Measurements from ENCODE around the gene TNFAIP8L1.

The TNFAIP8L1 gene

GRCh38 chr19:4633140-4633967 is 6.0 kb upstream of the TNFAIP8L1 start:
- H3K4me3 ChIP-seq (ENCODE audit: low read depth, low read length) = no peak overlapping the region
- peak overlapping the region; percentile 68 for H3K27ac ChIP-seq
- no peaks in the 10 kb centered on the region for H3K36me3 ChIP-seq (replicated peaks)
- in situ Hi-C loops (cut with HindIII; ENCODE audit: low pct_ligation_motif_present, low sequenced_read_pairs) = no loop called here
- TF ChIP-seq, protein P1, sequence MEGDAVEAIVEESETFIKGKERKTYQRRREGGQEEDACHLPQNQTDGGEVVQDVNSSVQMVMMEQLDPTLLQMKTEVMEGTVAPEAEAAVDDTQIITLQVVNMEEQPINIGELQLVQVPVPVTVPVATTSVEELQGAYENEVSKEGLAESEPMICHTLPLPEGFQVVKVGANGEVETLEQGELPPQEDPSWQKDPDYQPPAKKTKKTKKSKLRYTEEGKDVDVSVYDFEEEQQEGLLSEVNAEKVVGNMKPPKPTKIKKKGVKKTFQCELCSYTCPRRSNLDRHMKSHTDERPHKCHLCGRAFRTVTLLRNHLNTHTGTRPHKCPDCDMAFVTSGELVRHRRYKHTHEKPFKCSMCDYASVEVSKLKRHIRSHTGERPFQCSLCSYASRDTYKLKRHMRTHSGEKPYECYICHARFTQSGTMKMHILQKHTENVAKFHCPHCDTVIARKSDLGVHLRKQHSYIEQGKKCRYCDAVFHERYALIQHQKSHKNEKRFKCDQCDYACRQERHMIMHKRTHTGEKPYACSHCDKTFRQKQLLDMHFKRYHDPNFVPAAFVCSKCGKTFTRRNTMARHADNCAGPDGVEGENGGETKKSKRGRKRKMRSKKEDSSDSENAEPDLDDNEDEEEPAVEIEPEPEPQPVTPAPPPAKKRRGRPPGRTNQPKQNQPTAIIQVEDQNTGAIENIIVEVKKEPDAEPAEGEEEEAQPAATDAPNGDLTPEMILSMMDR (IDR thresholded peaks at IDR 0.05; ENCODE audit: low read depth, low read length, missing control alignments) = peak; percentile 95
- DNase-seq = peak; percentile 82
- H3K27me3 ChIP-seq (replicated peaks) = no peaks in the 10 kb centered on the region

DNA sequence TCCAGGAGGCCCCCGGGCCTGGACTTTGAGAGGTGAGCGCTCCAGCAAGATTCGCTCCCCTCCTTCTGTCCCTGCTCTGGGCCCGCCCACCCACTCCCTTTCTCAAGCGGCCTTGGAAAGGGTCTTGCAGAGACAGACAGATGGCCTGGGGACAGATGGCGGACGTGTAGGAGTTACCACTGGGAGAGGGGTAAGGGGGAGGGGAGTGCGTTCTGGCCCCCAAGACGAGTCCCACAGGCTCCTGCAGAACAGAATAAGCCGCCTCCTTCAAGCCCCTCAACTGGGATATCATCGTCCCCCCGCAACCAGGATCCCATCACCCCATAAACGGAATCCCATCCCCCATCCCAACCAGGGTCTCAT is 3.6 kb upstream of the TNFAIP8L1 start:
- no peaks in the 10 kb centered on the region for H3K36me3 ChIP-seq (replicated peaks)
- TF ChIP-seq, protein P1 (IDR thresholded peaks at IDR 0.05; ENCODE audit: low read depth, low read length, missing control alignments) = no peak
- H3K27ac ChIP-seq = no peak overlapping the region
- no peaks in the 10 kb centered on the region for H3K27me3 ChIP-seq (replicated peaks)
- in situ Hi-C loops (cut with HindIII; ENCODE audit: low pct_ligation_motif_present, low sequenced_read_pairs) = no loop called here
- DNase-seq = no peak
- peak overlapping the region; percentile 52 for H3K4me3 ChIP-seq (ENCODE audit: low read depth, low read length)

DNA sequence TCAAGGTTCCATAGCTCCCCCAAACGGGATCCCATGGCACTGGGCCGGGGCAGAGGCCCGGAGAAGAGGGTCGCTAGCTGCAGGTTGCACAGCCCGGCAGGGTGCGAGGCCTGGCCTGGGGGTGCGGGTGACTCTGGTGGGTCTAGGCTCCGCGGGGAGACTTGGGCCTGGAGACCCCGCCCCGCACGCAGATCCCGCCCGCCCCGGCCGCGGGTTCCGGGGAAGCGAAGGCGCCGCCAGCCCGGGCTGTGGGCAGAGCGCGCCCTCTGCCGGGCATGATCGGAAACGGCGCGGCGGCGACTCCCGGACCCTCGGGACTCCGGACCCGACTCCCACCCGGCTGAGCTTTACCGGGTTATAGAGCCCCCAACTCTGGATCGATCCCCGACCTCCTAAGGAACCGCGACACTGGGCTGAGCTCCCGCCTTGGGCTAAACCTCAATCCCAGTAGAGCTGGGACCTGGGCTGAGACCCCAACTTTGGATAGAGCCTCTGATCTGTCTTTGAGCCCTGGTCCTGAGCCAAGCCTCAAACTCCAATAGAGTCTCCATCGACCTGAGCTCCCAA is 3.1 kb upstream of the TNFAIP8L1 start:
- Histone ChIP-seq H3K27ac (no peak overlapping the region), H3K4me3 (ENCODE audit: low read depth, low read length) (peak overlapping the region; percentile 52)

DNA sequence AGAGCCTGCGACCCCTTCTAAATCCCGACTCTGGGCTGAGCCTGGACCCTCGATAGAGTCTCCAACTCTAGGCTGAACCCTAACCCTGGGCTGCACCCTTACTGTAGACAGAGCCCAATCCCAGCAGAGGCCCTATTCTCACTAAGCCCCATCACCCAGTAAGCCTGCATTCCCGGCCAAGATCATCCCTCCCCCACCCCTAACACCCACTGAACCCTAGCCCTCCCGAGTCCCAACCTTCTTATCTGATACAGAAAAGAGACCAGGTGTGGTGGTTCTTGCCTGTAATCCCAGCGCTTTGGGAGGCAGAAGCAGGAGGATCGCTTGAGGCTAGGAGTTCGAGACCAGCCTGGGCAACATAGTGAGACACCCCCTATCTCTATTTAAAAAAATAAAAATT is 2.6 kb upstream of the TNFAIP8L1 start:
- Histone ChIP-seq H3K4me3 (ENCODE audit: low read depth, low read length) (no peak overlapping the region), H3K27ac (no peak overlapping the region), H3K36me3 (replicated peaks) (no peaks in the 10 kb centered on the region), H3K27me3 (replicated peaks) (no peaks in the 10 kb centered on the region)
- in situ Hi-C loops (cut with HindIII; ENCODE audit: low pct_ligation_motif_present, low sequenced_read_pairs) = no loop called here
- TF ChIP-seq, protein P1 (IDR thresholded peaks at IDR 0.05; ENCODE audit: low read depth, low read length, missing control alignments) = no peak
- no peak for DNase-seq

More for the DNA sequence above, 3.1 kb upstream of the TNFAIP8L1 start:
- no peak for DNase-seq
- TF ChIP-seq, protein P1 (IDR thresholded peaks at IDR 0.05; ENCODE audit: low read depth, low read length, missing control alignments) = peak; percentile 69
- Histone ChIP-seq H3K36me3 (replicated peaks) (no peaks in the 10 kb centered on the region), H3K27me3 (replicated peaks) (no peaks in the 10 kb centered on the region)
- in situ Hi-C loops (cut with HindIII; ENCODE audit: low pct_ligation_motif_present, low sequenced_read_pairs) = no loop called here

GRCh38 chr19:4638317-4638716 is 999 bp upstream of the TNFAIP8L1 start:
- Histone ChIP-seq H3K36me3 (replicated peaks) (no peaks in the 10 kb centered on the region), H3K4me3 (ENCODE audit: low read depth, low read length) (no peak overlapping the region), H3K27ac (peak overlapping the region; percentile 45), H3K27me3 (replicated peaks) (no peaks in the 10 kb centered on the region)
- in situ Hi-C loops (cut with HindIII; ENCODE audit: low pct_ligation_motif_present, low sequenced_read_pairs) = no loop called here
- TF ChIP-seq, protein P1 (IDR thresholded peaks at IDR 0.05; ENCODE audit: low read depth, low read length, missing control alignments) = no peak
- DNase-seq = no peak

Measured in brain microvascular endothelial cell (primary cell).